K562 (cell line): Measurements from ENCODE around the gene FXYD1. TPM values are rescaled to one million over a fixed set of nuclear protein-coding genes. Genes with fewer than 3 reads are reported as not detected.
A peak's percentile ranks its signal among the peaks of the same experiment; 100 is the strongest.

Experiments
- CEBPG ChIP-seq, 3 experiments: fragments of 200-800 bp in 1 of 3; sonication (Bioruptor generic) in 1 of 3; sonication (generic) in 1 of 3; formaldehyde crosslinking in 1 of 3; IDR thresholded peaks in 2 of 3; conservative IDR thresholded peaks in 1 of 3; 2 replicates each; pipeline versions ENCODE4 v1.6.1 to v1.8.0; 2016 to 2022; ENCODE audit warnings: missing compliant biosample characterization in 2 of 3, missing genetic modification characterization in 2 of 3, mild to moderate bottlenecking in 1 of 3, missing genetic modification reagents in 1 of 3
- CREB3L1 ChIP-seq: fragments of 450-650 bp; IDR thresholded peaks from 2 replicates; pipeline ENCODE4 v1.6.1; 2014; ENCODE audit warnings: low read depth, mild to moderate bottlenecking, moderate library complexity, borderline replicate concordance
- DLX4 ChIP-seq: fragments of 250-450 bp; sonication (Bioruptor Pico); IDR thresholded peaks from 2 replicates; pipeline ENCODE4 v1.6.1; 2021; ENCODE audit warnings: mild to moderate bottlenecking
- ELF1 ChIP-seq: fragments of 200-800 bp; sonication (Bioruptor generic); IDR thresholded peaks from 2 replicates; pipeline ENCODE4 v1.6.1; 2016; ENCODE audit warnings: missing genetic modification characterization, missing compliant biosample characterization
- FOXJ2 ChIP-seq: fragments of 200-800 bp; sonication (Bioruptor generic); IDR thresholded peaks from 2 replicates; pipeline ENCODE4 v1.6.1; 2016; ENCODE audit warnings: missing genetic modification characterization, missing compliant biosample characterization
- GATA2 ChIP-seq: sonication (generic); formaldehyde crosslinking; IDR thresholded peaks from 2 replicates; pipeline ENCODE4 v1.4.0; 2020; ENCODE audit warnings: mild to moderate bottlenecking, missing genetic modification reagents
- HCFC1 ChIP-seq: IDR thresholded peaks from 2 replicates; pipeline ENCODE4 v1.6.1; 2012; ENCODE audit warnings: low read depth, low read length, improper control_type of control experiment
- HDAC1 ChIP-seq, 2 experiments: fragments of 450-650 bp; IDR thresholded peaks; 2 replicates each; pipeline ENCODE4 v1.6.1; 2016 to 2017; ENCODE audit warnings: inconsistent platforms in 1 of 2, mild to moderate bottlenecking in 1 of 2, moderate library complexity in 1 of 2
- HMBOX1 ChIP-seq: sonication (generic); IDR thresholded peaks from 2 replicates; pipeline ENCODE4 v1.6.1; 2016
- KDM5B ChIP-seq: fragments of 200-600 bp; sonication (generic); IDR thresholded peaks from 2 replicates; pipeline ENCODE4 v1.6.1; 2012; ENCODE audit warnings: low read depth, mild to moderate bottlenecking, moderate library complexity, low read length, control low read depth, inconsistent platforms; ENCODE audit not compliant: insufficient replicate concordance
- MXD1 ChIP-seq: fragments of 250-450 bp; sonication (Bioruptor Pico); IDR thresholded peaks from 2 replicates; pipeline ENCODE4 v1.8.0; 2021; ENCODE audit warnings: borderline replicate concordance, mild to moderate bottlenecking, moderate library complexity; ENCODE audit not compliant: poor library complexity, severe bottlenecking
- NBN ChIP-seq: fragments of 450-650 bp; IDR thresholded peaks from 2 replicates; pipeline ENCODE4 v1.6.1; 2016; ENCODE audit warnings: low read depth, mild to moderate bottlenecking
- NFIX ChIP-seq: fragments of 250-450 bp; sonication (Bioruptor Pico); IDR thresholded peaks from 2 replicates; pipeline ENCODE4 v1.4.0; 2020; ENCODE audit warnings: low read depth, mild to moderate bottlenecking, moderate library complexity
- PPARD ChIP-seq: fragments of 250-450 bp; sonication (Bioruptor Pico); IDR thresholded peaks from 2 replicates; pipeline ENCODE4 v1.8.0; 2022; ENCODE audit warnings: inconsistent platforms, mild to moderate bottlenecking, moderate library complexity
- PTRF ChIP-seq: fragments of 450-650 bp; IDR thresholded peaks from 2 replicates; pipeline ENCODE4 v1.6.1; 2016; ENCODE audit warnings: mild to moderate bottlenecking, missing genetic modification characterization, missing compliant biosample characterization
- RBBP5 ChIP-seq: fragments of 200-600 bp; sonication (generic); IDR thresholded peaks from 2 replicates; pipeline ENCODE4 v1.6.1; 2012; ENCODE audit warnings: borderline replicate concordance, mild to moderate bottlenecking, low read length, control low read depth, inconsistent platforms; ENCODE audit not compliant: insufficient read depth, poor library complexity, severe bottlenecking
- SMARCA4 ChIP-seq: fragments of 450-650 bp; IDR thresholded peaks from 2 replicates; pipeline ENCODE4 v1.6.1; 2016
- STAT5A ChIP-seq: IDR thresholded peaks from 2 replicates; pipeline ENCODE4 v1.6.1; 2012; ENCODE audit warnings: low read length, inconsistent platforms, borderline replicate concordance
- ZC3H8 ChIP-seq: fragments of 450-650 bp; IDR thresholded peaks from 2 replicates; pipeline ENCODE4 v1.6.1; 2017
- ZNF175 ChIP-seq: fragments of 200-800 bp; sonication (Bioruptor generic); IDR thresholded peaks from 2 replicates; pipeline ENCODE4 v1.6.1; 2016; ENCODE audit warnings: low read depth, mild to moderate bottlenecking, missing genetic modification characterization, missing compliant biosample characterization
- ZNF253 ChIP-seq: fragments of 250-450 bp; sonication (Bioruptor Pico); conservative IDR thresholded peaks from 2 replicates; pipeline ENCODE4 v1.6.1; 2021; ENCODE audit warnings: mild to moderate bottlenecking
- ZNF740 ChIP-seq, 3 experiments: fragments of 200-800 bp in 1 of 3; sonication (Bioruptor generic) in 1 of 3; sonication (generic) in 1 of 3; formaldehyde crosslinking in 1 of 3; IDR thresholded peaks; 2 replicates each; pipeline versions ENCODE4 v1.6.1 to v1.8.0; 2016 to 2022; ENCODE audit warnings: mild to moderate bottlenecking in 2 of 3, missing compliant biosample characterization in 2 of 3, missing genetic modification characterization in 2 of 3, missing genetic modification reagents in 1 of 3
- polyA plus RNA-seq, 8 experiments: library from polyadenylated mRNA; depleted of rRNA in 4 of 8; stranded (reverse) in 5 of 8; unstranded in 3 of 8; fragments of >200 nt; fragmentation: Nextera tagmentation in 2 of 8; fragmentation: Illumina TruSeq in 1 of 8; extraction: Ambion mirVana in 2 of 8; extraction: Trizol in 1 of 8; gene quantifications; 2 replicates each; pipeline versions ENCODE4 v1.2.1 to v1.2.3, GENCODE V29; 2011 to 2014; ENCODE audit warnings: inconsistent platforms in 1 of 8, missing spikeins in 1 of 8
- total RNA-seq, 7 experiments: library from RNA; depleted of rRNA in 6 of 7; stranded (reverse); fragments of >200 nt in 6 of 7; fragmentation: Illumina TruSeq in 2 of 7; extraction: Trizol in 2 of 7; gene quantifications; 2 replicates each; pipeline versions ENCODE4 v1.2.1 to v1.2.3, GENCODE V29; 2011 to 2021; ENCODE audit warnings: low replicate concordance in 1 of 7

Gene FXYD1
- total and polyA plus RNA-seq, 9 of the 15 experiments (the other 6 are each of a cell fraction or from before 2014, with no cell fraction given), result 0.40 to 3.2 (median 1.8) TPM; not detected in 3

GRCh38 chr19:35135389-35135909 lies 3.2 kb upstream of the FXYD1 start (continued):
- TF ChIP-seq FOXJ2 (tag) (no peak), NFIX (CRISPR knock-in tag) (no peak), KDM5B (no peak), ELF1 (tag) (no peak), DLX4 (no peak), STAT5A (0 out of 2 replicates have a peak, but pooled peaks have one; percentile 23), HMBOX1 (no peak), SMARCA4 (no peak), ZNF740 (CRISPR knock-in tag; IDR thresholded peaks at IDR 0.05) (peak; percentile 56; the same call in 1 of the 2 replicates), ZNF740 (tag; IDR thresholded peaks at IDR 0.05) (no peak), HDAC1 (IDR thresholded peaks at IDR 0.05) (peak in 1 of 2 experiments; percentile 72; a peak in 1 of 4 replicates), CEBPG (CRISPR knock-in tag; IDR thresholded peaks at IDR 0.05) (no peak), CEBPG (tag; conservative IDR thresholded peaks at IDR 0.05 in 1 of 2, IDR thresholded peaks at IDR 0.05 in 1 of 2) (no peak), ZNF253 (no peak), PPARD (CRISPR knock-in tag) (no peak), NBN (0 out of 2 replicates have a peak, but pooled peaks have one; percentile 54), RBBP5 (no peak), ZNF175 (CRISPR knock-in tag) (no peak), GATA2 (CRISPR knock-in tag) (no peak), CREB3L1 (no peak), MXD1 (CRISPR knock-in tag) (no peak), ZC3H8 (0 out of 2 replicates have a peak, but pooled peaks have one; percentile 39), HCFC1 (no peak), PTRF (tag) (no peak)
